CD4-positive, alpha-beta T cell treated with Interleukin-15 for 4 hours (primary cell): ENCODE results near the gene PTPRN2.
"Not testable (repeated sequence)": the region's sequence is repeated elsewhere in the genome, so short reads cannot be mapped to it uniquely, and the experiment has no call there.

Experiments used
- DNase-seq: peaks from one replicate; pipeline ENCODE4 v3.0.0-alpha.2; 2020; ENCODE audit warnings: low spot score

The PTPRN2 gene

GRCh38 chr7:158264881-158265742 is 322.5 kb downstream of the PTPRN2 start:
- no peak for DNase-seq

DNA sequence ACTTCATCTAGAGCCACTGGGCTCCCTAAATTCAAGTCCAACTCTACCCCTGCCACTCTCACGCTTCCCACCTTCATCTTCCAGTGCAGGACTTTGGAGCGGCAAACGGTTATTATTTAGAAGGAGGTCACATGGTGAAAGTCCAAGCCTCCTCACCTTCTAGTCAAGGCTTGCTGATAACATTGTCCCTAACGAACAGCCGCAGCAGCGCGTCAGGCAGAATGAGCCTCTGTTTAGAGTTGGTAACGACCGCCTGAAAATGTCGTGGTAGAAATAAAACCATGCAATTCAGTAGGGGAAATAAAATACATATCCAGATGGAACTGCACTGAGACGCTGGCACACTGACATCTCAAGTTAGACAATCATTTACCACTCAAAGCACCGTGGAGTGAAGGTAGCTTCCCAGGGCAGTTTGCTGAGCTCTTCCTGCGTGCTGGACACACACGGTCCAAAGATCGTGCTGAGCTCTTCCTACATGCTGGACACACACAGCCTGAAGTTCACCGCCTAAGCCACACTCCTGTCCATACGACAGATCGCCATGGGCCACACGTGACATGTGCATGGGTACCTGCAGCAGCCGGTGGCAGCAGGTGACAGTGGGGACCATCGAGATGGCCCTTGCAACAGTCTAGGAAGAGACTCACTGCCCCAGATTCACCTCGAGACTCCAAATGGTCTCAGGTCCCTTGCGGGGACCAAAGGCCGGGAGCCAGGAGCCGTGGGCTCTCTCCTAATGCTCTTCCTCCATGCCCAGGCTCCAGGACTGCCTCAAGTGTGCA is 323.5 kb downstream of the PTPRN2 start:
- DNase-seq, result no peak

DNA sequence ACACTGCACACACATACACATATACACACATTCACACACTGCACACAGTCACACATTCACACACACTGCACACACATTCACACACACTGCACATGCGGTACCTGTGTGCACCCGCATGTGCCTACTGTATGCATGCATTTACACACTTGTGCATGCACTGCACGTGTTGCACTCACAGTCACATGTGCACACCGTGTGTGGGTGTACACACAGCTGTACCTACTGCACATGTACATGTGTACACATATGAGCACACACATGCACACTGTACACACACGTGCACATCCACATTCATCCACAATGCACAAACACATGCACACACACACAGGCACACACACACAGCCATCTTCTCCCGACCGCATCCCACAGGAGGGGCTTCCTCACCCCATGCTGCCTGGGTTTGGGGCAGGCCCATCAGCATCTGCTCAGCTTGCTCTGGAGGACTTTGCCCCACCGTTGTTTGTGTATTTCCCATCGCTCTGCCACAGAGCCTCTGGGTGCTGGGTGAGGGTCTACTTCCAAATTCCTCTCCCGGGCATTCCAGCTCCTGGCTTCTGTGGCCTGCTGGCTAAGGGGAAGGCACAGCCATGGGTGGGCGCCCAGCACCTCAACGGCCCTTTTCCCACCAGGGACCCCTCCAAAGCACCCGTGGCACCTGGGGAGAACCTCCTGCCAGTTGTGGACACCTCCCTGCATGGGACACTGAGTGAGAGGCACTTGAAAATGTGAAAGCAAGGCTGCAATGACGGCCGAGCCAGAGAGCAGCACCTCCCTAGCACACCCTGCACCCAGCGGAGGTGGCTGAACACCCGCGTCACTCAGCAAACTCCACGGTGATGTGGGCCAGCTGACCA is 324.3 kb downstream of the PTPRN2 start:
- DNase-seq, result no peak

DNA sequence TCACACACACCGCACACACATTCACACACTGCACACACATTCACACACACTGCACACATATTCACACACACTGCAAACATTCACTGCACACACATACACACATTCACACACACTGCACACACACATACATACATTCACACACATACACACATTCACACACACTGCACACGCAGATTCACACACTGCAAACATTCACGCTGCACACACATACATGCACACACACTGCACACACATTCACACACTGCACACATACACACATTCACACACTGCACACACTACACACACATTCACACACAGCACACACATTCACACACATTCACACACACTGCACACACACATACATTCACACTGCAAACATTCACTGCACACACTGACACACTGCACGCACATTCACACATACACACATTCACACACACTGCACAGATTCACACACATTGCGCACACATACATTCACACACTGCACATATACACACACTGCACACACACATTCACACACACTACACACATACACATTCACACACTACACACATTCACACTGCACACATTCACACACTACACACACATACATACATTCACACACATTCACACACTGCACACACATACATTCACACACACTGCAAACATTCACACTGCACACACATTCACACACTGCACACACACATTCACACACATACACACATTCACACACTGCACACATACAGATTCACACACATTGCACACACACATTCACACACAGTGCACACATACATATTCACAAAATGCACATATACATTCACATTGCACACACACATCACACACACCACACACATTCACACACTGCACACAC is 325.1 kb downstream of the PTPRN2 start:
- DNase-seq, result no peak

- DNase-seq, result no peak
Observed at GRCh38 chr7:158261362-158262235, 326.0 kb downstream of the PTPRN2 start.

- DNase-seq, result no peak
Observed at GRCh38 chr7:158260567-158261361, 326.9 kb downstream of the PTPRN2 start.

- DNase-seq, result no peak
Observed at GRCh38 chr7:158259671-158260418, 327.8 kb downstream of the PTPRN2 start.

DNA sequence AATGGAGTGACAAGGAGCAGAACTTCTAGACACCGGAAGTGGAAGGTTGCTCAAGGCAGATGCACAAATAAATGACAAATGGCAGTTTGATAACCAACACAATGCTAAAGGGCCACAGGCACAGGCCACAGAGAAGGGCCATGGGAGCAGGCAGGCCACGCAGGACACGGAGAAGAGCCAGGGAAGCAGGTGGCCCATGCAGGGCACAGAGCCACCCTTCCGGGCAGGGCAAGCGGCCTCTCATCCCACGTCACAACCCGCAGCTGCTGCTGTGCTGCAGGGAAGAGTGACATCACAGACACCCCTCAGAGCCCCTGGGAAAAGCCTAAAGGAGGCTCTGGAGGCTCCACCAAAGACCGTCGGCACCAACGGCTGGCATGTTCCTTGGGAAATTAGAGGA is 328.5 kb downstream of the PTPRN2 start:
- no peak for DNase-seq

DNA sequence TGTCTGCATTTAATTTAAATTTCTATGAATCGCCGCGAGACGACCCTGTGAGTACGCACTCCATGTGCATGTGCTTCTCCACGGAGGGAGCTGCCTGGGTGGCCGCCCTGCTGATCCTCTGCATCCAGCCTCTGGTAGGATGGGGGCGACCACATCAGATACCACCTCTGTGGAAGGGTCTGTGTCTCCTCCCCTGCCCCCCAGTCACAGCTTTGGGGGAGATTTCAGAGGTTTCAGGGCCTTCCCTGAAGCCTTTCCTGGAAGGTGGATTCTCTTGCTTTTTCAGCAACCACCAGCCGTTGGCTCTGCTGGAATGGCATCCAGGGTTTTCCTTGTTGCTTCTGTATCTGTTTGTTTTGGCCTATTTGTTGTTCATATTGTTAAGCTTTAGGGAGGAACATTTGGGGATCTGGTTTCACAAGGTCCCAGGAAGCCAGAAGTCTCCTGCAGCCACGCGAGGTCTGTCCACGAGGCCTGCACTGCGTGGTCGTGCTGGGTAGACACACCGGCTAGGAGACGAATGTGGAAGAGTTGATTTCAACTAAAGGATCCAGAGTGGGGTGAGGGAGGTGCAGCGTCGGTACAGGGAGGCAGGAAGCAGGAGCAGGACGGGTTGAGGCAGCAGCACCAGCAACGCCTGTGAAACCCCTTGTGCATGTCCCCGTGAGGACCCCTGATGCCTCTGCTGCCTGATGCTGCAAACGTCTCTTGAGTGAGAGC is 329.1 kb downstream of the PTPRN2 start:
- DNase-seq, result no peak

DNA sequence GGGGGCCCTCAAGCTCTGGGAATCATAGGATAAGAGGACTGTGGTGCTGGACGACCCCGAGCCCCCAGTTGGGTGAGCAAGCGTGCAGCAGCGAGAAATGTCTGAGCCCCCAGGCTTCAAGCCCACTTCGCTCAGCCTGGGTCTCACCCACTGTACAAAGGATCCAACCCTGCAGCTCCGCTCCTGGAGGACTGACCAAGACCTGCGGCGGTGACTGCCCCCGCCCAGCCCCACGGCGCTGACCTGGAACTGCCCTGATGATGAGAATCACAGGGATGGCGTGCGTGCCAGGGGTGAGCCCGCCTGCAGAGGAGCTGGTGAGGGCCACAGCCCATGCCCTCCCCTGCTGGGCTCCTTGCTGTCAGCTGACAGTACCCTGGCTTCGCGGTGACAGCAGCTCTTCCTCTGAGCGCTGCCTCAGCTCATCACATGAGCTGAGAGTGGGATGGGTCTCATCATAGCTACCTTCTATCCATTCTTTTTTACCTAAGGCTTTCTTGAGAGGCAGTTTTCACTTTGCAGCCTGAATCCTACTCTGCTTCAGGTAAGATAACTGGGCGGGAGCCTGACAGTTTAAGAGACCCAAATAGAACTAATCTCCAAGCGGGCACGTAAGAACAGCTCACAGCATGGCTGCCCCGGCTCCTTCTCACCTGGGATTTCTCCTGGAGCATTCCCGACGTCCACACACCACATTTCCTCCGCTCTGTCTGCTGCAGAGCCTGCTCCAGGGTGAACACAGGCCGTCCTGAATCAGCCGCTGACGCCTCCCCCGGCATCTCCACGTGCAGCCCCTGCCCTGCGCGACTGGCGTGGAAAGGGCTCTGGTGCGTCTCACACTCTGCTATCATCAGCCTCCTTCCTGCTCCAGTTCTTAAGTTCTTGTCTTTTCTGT is 329.9 kb downstream of the PTPRN2 start:
- DNase-seq, result no peak

GRCh38 chr7:158257001-158257400 is 330.6 kb downstream of the PTPRN2 start:
- no peak for DNase-seq

- DNase-seq, result no peak
Observed at GRCh38 chr7:158256091-158256816, 331.4 kb downstream of the PTPRN2 start.

DNA sequence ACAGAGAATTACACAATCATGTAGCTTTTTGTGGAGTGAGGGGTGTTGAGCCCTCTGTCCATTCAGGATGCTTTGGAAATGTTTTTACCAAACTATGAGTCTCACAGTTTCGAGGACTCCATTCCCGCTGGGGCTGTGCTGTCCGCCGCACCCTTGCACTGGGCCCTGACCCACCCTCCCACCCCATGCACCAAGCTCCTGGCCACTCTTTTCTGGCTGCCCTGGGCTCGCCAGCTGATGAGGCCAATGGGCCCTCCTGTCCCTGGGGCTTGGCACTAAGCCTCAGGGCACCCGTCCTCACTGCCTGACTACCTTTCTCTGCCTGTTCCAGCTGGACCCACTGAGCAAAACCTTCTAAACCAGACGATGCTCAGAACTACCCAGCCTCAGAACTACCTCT is 332.1 kb downstream of the PTPRN2 start:
- no peak for DNase-seq

DNA sequence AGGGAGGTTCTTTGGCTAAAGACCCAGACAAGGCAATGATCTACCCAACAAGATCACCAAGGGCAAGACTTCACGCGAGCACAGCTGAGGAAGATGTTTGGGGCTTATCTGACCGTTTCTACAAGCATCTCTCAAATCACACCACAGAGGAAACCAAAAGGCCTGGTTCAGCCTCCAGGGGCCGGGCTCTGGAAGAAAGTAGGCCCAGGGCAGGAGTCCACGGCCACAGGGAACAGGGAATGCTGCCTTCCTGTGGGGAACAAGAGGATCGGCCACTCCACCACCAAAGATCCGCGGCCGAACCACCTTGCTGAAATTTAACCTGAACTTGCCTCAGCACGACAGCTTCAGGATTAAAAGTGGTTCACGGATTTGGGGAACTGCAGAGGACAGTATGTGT is 332.5 kb downstream of the PTPRN2 start:
- no peak for DNase-seq

- not testable (repeated sequence) for DNase-seq
Observed at GRCh38 chr7:158253670-158254045, 334.0 kb downstream of the PTPRN2 start.

GRCh38 chr7:158252837-158253669 is 334.6 kb downstream of the PTPRN2 start:
- no peak for DNase-seq
